Measurements from ENCODE around the gene ATP5IF1. TPM values are rescaled to one million over a fixed set of nuclear protein-coding genes. Genes with fewer than 3 reads are reported as not detected.
A peak's percentile ranks its signal among the peaks of the same experiment; 100 is the strongest.

Gene ATP5IF1
- total and polyA plus RNA-seq, 2 of the 4 experiments (the other 2 are of a cell fraction), result 33.7 to 105 TPM

DNA sequence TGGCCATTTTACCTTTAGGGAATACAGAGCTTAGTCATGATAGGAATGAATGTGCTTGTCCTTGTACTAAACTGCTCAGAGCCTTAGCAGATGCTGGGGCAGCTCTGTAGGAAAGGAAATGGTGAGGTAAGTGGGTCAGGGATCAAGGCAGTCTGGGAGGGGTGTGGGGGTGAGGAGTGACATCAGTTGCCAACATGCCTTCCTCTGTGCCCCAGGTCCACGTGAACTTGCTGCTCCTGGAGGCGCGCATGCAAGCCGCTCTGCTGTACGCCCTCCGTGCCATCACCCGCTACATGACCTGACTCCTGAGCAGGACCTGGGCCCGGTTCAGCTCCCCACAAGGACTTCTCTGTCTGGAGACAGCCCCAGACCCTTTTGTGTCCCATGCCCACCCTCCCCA lies 44.6 kb downstream of the ATP5IF1 start:
- Histone ChIP-seq H3K9me3 (ENCODE audit: control insufficient read depth, insufficient read depth, low read length) (no peaks in the 10 kb centered on the region), H3K27me3 (ENCODE audit: control insufficient read depth, insufficient read depth, low read length) (no peaks in the 10 kb centered on the region), H3K36me3 (ENCODE audit: control insufficient read depth, insufficient read depth, low read length) (peaks cover 65% of the 10 kb centered on the region), H3K18ac (ENCODE audit: low read depth, low read length) (no peak overlapping the region), H2BK120ac (ENCODE audit: low read depth, low read length) (no peak overlapping the region), H3K4me2 (ENCODE audit: low read depth, low read length) (no peak overlapping the region), H3K79me1 (ENCODE audit: low read depth in 1 of 2, low read length in 2 of 2) (peaks cover 18 to 59% of the 10 kb centered on the region in 2 experiments), H3K14ac (replicated peaks; ENCODE audit: low read depth, low read length) (no peak overlapping the region), H4K20me1 (ENCODE audit: insufficient read depth, low read length) (peaks cover 44% of the 10 kb centered on the region), H3K9me1 (ENCODE audit: insufficient read depth, low read length) (peaks cover 11% of the 10 kb centered on the region; the same call in 1 of the 2 replicates), H3K27ac (ENCODE audit: insufficient read depth, low read length) (no peak overlapping the region), H2BK5ac (ENCODE audit: low read depth, low read length, poor library complexity, severe bottlenecking) (no peak overlapping the region), H2AK9ac (replicated peaks; ENCODE audit: low read depth, low read length, poor library complexity) (peak overlapping the region; percentile 19), H3K56ac (ENCODE audit: extremely low read depth, insufficient read depth, low read length) (no peak overlapping the region), H2BK20ac (ENCODE audit: low read depth, low read length) (no peak overlapping the region), H3K4ac (ENCODE audit: low read depth, low read length) (no peak overlapping the region), H3K9ac (ENCODE audit: low read depth, low read length) (no peak overlapping the region), H2BK15ac (ENCODE audit: low read depth, low read length) (no peak overlapping the region), H4K91ac (ENCODE audit: insufficient read depth, low read depth, low read length) (no peak overlapping the region), H3K4me1 (ENCODE audit: control insufficient read depth, insufficient read depth, low read length) (no peaks in the 10 kb centered on the region), H3K4me3 (ENCODE audit: insufficient read depth, low read depth, low read length) (no peak overlapping the region), H3K23ac (ENCODE audit: low read depth, low read length) (no peak overlapping the region), H4K5ac (ENCODE audit: low read depth, low read length) (no peak overlapping the region), H2AK5ac (ENCODE audit: low read depth, low read length) (no peak overlapping the region), H4K8ac (ENCODE audit: low read depth in 2 of 2, low read length in 2 of 2) (no peak overlapping the region), H2AFZ (replicated peaks; ENCODE audit: low read length, poor library complexity) (no peak overlapping the region)
- dilution Hi-C loops (cut with HindIII; ENCODE audit: low sequenced_read_pairs, unreplicated experiment) (no loop called here), intact Hi-C loops (cut with micrococcal nuclease) (no loop called here), in situ Hi-C loops (cut with MboI; ENCODE audit: low sequenced_read_pairs) (no loop called here)
- TF ChIP-seq MAFK (IDR thresholded peaks at IDR 0.05; ENCODE audit: low read depth, low read length), result no peak
- TF ChIP-seq MAZ (IDR thresholded peaks at IDR 0.05; ENCODE audit: borderline replicate concordance, low read depth, low read length), result no peak
- TF ChIP-seq SMC3 (IDR thresholded peaks at IDR 0.05; ENCODE audit: low read depth, low read length), result no peak
- TF ChIP-seq POLR2A (IDR thresholded peaks at IDR 0.05; ENCODE audit: low read depth, low read length), result no peak
- TF ChIP-seq CEBPB (IDR thresholded peaks at IDR 0.05; ENCODE audit: low read depth, low read length), result no peak
- no peak for TF ChIP-seq BHLHE40 (IDR thresholded peaks at IDR 0.05; ENCODE audit: low read depth, low read length)
- TF ChIP-seq NFE2L2 (IDR thresholded peaks at IDR 0.05; ENCODE audit: low read depth, low read length), result no peak
- TF ChIP-seq, protein P1, sequence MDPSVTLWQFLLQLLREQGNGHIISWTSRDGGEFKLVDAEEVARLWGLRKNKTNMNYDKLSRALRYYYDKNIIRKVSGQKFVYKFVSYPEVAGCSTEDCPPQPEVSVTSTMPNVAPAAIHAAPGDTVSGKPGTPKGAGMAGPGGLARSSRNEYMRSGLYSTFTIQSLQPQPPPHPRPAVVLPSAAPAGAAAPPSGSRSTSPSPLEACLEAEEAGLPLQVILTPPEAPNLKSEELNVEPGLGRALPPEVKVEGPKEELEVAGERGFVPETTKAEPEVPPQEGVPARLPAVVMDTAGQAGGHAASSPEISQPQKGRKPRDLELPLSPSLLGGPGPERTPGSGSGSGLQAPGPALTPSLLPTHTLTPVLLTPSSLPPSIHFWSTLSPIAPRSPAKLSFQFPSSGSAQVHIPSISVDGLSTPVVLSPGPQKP (IDR thresholded peaks at IDR 0.05; ENCODE audit: borderline replicate concordance, low read depth, low read length), result no peak
- TF ChIP-seq MXI1 (IDR thresholded peaks at IDR 0.05; ENCODE audit: borderline replicate concordance, low read depth, low read length), result no peak
- TF ChIP-seq, protein P2, sequence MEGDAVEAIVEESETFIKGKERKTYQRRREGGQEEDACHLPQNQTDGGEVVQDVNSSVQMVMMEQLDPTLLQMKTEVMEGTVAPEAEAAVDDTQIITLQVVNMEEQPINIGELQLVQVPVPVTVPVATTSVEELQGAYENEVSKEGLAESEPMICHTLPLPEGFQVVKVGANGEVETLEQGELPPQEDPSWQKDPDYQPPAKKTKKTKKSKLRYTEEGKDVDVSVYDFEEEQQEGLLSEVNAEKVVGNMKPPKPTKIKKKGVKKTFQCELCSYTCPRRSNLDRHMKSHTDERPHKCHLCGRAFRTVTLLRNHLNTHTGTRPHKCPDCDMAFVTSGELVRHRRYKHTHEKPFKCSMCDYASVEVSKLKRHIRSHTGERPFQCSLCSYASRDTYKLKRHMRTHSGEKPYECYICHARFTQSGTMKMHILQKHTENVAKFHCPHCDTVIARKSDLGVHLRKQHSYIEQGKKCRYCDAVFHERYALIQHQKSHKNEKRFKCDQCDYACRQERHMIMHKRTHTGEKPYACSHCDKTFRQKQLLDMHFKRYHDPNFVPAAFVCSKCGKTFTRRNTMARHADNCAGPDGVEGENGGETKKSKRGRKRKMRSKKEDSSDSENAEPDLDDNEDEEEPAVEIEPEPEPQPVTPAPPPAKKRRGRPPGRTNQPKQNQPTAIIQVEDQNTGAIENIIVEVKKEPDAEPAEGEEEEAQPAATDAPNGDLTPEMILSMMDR (conservative IDR thresholded peaks at IDR 0.05; ENCODE audit: low read depth, low read length), result no peak
- TF ChIP-seq RCOR1 (IDR thresholded peaks at IDR 0.05; ENCODE audit: insufficient replicate concordance, low read length), result no peak
- no peak for TF ChIP-seq RFX5 (IDR thresholded peaks at IDR 0.05; ENCODE audit: low read depth, low read length)
- no peak for TF ChIP-seq CHD1 (IDR thresholded peaks at IDR 0.05; ENCODE audit: low read depth, low read length)
- TF ChIP-seq RAD21 (IDR thresholded peaks at IDR 0.05; ENCODE audit: low read length), result no peak
- TF ChIP-seq, protein P3, sequence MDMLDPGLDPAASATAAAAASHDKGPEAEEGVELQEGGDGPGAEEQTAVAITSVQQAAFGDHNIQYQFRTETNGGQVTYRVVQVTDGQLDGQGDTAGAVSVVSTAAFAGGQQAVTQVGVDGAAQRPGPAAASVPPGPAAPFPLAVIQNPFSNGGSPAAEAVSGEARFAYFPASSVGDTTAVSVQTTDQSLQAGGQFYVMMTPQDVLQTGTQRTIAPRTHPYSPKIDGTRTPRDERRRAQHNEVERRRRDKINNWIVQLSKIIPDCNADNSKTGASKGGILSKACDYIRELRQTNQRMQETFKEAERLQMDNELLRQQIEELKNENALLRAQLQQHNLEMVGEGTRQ (IDR thresholded peaks at IDR 0.05; ENCODE audit: low read depth, low read length), result no peak
- no peak for TF ChIP-seq FOS (IDR thresholded peaks at IDR 0.05; ENCODE audit: low read depth, low read length)
- CTCF ChIA-PET, result no interaction called here
- ATAC-seq (ENCODE audit: low read depth), result no peak
- no peak for DNase-seq
- POLR2A ChIA-PET (ENCODE audit: unreplicated experiment), result no interaction called here
- no CpG with 5 or more reads among the region's 8 CpGs for WGBS, 2 experiments (ENCODE audit: extremely low coverage in 2 of 2, insufficient read length in 1 of 2)
- BruUV-seq (replicated peaks), result no TSS peak

Measured in IMR-90 (cell line).